GM20000 (cell line): Measurements from ENCODE around the gene SLC4A2.

Source experiments
- DNase-seq: peaks from one replicate; pipeline ENCODE4 v3.0.0; 2012; ENCODE audit warnings: low spot score
- CTCF ChIP-seq: IDR thresholded peaks from 2 replicates; pipeline ENCODE4 v1.5.1; 2012; ENCODE audit warnings: mild to moderate bottlenecking, control low read depth; ENCODE audit errors: extremely low read depth, missing control alignments

Gene SLC4A2

GRCh38 chr7:151058781-151059366 lies 515 bp upstream of the SLC4A2 start:
- peak; percentile 60 for DNase-seq
- no peak for TF ChIP-seq CTCF

- no peak for DNase-seq
- no peak for TF ChIP-seq CTCF
Measured at GRCh38 chr7:151060113-151060415, 675 bp downstream of the SLC4A2 start.

GRCh38 chr7:151060416-151061212 lies 1.2 kb downstream of the SLC4A2 start:
- TF ChIP-seq CTCF, result peak; percentile 4
- peak; percentile 56 for DNase-seq

- no peak for DNase-seq
- TF ChIP-seq CTCF, result no peak
Measured at GRCh38 chr7:151061213-151062110, 2.1 kb downstream of the SLC4A2 start.

- DNase-seq, result no peak
- TF ChIP-seq CTCF, result no peak
Measured at GRCh38 chr7:151062111-151062398, 2.7 kb downstream of the SLC4A2 start.

- no peak for DNase-seq
Measured at GRCh38 chr7:151062399-151063211, 3.2 kb downstream of the SLC4A2 start.

More at GRCh38 chr7:151062399-151063211, 3.2 kb downstream of the SLC4A2 start:
- no peak for TF ChIP-seq CTCF
